GM12878 (cell line): ENCODE measurements around the gene MRPL16. TPM values are rescaled to one million over a fixed set of nuclear protein-coding genes. Genes with fewer than 3 reads are reported as not detected.

ENCODE experiments used
- ATAC-seq: fragments of 200-7000 bp; cut with Tn5 transposase; 3 replicates; pipeline ENCODE4 v1.9.1; 2020; ENCODE audit warnings: mild to moderate bottlenecking, moderate library complexity
- BruUV-seq: library from RNA; stranded (reverse); fragments of 400-500 nt; replicated peaks from 2 replicates; lab custom pipeline; 2021; lab: Mats Ljungman, UMichigan
- CTCF ChIA-PET: fragments of 300-600 bp; sonication (Branson Sonifier 250); formaldehyde crosslinking; extraction: SDS; loops from one replicate; lab custom pipeline; 2021; ENCODE audit warnings: inconsistent platforms; lab: Yijun Ruan, JAX
- POLR2A ChIA-PET: fragments of 350-600 bp; formaldehyde crosslinking; extraction: SDS; loops from one replicate; lab custom pipeline; 2021; ENCODE audit warnings: inconsistent platforms; lab: Charles Lee
- RAD21 ChIA-PET: fragments of 300-600 bp; sonication (Branson Sonifier 250); formaldehyde crosslinking; loops from one replicate; lab custom pipeline; 2023; ENCODE audit warnings: antibody characterized with exemption; ENCODE audit not compliant: unreplicated experiment; lab: Charles Lee
- SMC1A ChIA-PET: fragments of 300-600 bp; sonication (Branson Sonifier 250); formaldehyde crosslinking; loops from one replicate; lab custom pipeline; 2023; ENCODE audit not compliant: unreplicated experiment, uncharacterized antibody; lab: Charles Lee
- DNase-seq: peaks from one replicate; pipeline ENCODE4 v3.0.0-alpha.2; 2011; ENCODE audit warnings: low read depth, low spot score
- FAIRE-seq: peaks from 3 replicates; lab custom pipeline; 2011; peaks lifted over from hg19 to GRCh38; lab: Jason Lieb, UNC
- H2AFZ ChIP-seq: 2 replicates; pipeline ENCODE4 v1.6.0; 2011; ENCODE audit warnings: low read depth, low read length, control low read depth; ENCODE audit not compliant: control insufficient read depth
- H3K27ac ChIP-seq: 2 replicates; pipeline ENCODE4 v1.5.1; 2011; ENCODE audit warnings: control low read depth; ENCODE audit not compliant: control insufficient read depth, insufficient read depth
- H3K27me3 ChIP-seq, 2 experiments: replicated peaks in 1 of 2; 2 replicates each; pipeline versions ENCODE4 v1.6.0 to v1.6.1; 2011; ENCODE audit warnings: low read length in 1 of 2; ENCODE audit not compliant: control insufficient read depth in 2 of 2, insufficient read depth in 2 of 2
- H3K36me3 ChIP-seq, 2 experiments: 2 replicates each; pipeline ENCODE4 v1.5.1; 2011; ENCODE audit warnings: low read length in 1 of 2; ENCODE audit not compliant: control insufficient read depth in 2 of 2, insufficient read depth in 2 of 2
- H3K4me1 ChIP-seq: 2 replicates; pipeline ENCODE4 v1.6.1; 2011; ENCODE audit warnings: mild to moderate bottlenecking, low read length, moderate library complexity, mixed read lengths; ENCODE audit not compliant: control insufficient read depth, insufficient read depth
- H3K4me2 ChIP-seq: 2 replicates; pipeline ENCODE4 v1.6.0; 2011; ENCODE audit warnings: control low read depth; ENCODE audit not compliant: control insufficient read depth, insufficient read depth
- H3K4me3 ChIP-seq: fragments of 200-600 bp; sonication (generic); 2 replicates; pipeline ENCODE4 v1.5.1; 2016
- H3K79me2 ChIP-seq: 2 replicates; pipeline ENCODE4 v1.6.0; 2011; ENCODE audit warnings: low read length; ENCODE audit not compliant: control insufficient read depth, insufficient read depth
- H3K9ac ChIP-seq: 2 replicates; pipeline ENCODE4 v1.8.0; 2011; ENCODE audit warnings: low read length, control low read depth, mixed read lengths; ENCODE audit not compliant: control insufficient read depth, insufficient read depth
- H3K9me3 ChIP-seq: replicated peaks from 3 replicates; pipeline ENCODE4 v1.5.1; 2011; ENCODE audit warnings: mild to moderate bottlenecking, low read length; ENCODE audit not compliant: control insufficient read depth, insufficient read depth
- H4K20me1 ChIP-seq: 2 replicates; pipeline ENCODE4 v1.6.0; 2011; ENCODE audit not compliant: control insufficient read depth, insufficient read depth
- ATF3 ChIP-seq: IDR thresholded peaks from 2 replicates; pipeline ENCODE4 v1.6.1; 2011; ENCODE audit warnings: low read depth, mild to moderate bottlenecking, low read length, moderate library complexity, borderline replicate concordance; ENCODE audit errors: extremely low read depth
- IRF3 ChIP-seq: fragments of 450-650 bp; IDR thresholded peaks from 2 replicates; pipeline ENCODE4 v1.6.1; 2014; ENCODE audit warnings: mild to moderate bottlenecking
- IRF5 ChIP-seq: fragments of 450-650 bp; IDR thresholded peaks from 2 replicates; pipeline ENCODE4 v1.6.1; 2017; ENCODE audit warnings: borderline replicate concordance
- MYC ChIP-seq: IDR thresholded peaks from 2 replicates; pipeline ENCODE4 v1.6.1; 2011; ENCODE audit warnings: mild to moderate bottlenecking, low read length, moderate library complexity, inconsistent platforms; ENCODE audit not compliant: insufficient read depth, insufficient replicate concordance, insufficient read length, severe bottlenecking
- SPI1 ChIP-seq: IDR thresholded peaks from 2 replicates; pipeline ENCODE4 v1.6.1; 2011; ENCODE audit warnings: low read depth, mild to moderate bottlenecking, low read length, moderate library complexity, borderline replicate concordance; ENCODE audit not compliant: insufficient read depth
- SRF ChIP-seq, 2 experiments: IDR thresholded peaks; 2 replicates each; pipeline ENCODE4 v1.6.1; 2011; ENCODE audit warnings: low read depth in 2 of 2, low read length in 2 of 2, mild to moderate bottlenecking in 1 of 2, moderate library complexity in 1 of 2
- WGBS: methylation state at CpG from one replicate; pipeline ENCODE4 v1.1.6; 2016; ENCODE audit warnings: low lambda C conversion rate; ENCODE audit not compliant: insufficient replicate concordance, insufficient coverage; ENCODE audit errors: missing lambda C conversion rate; 5-methylcytosine and 5-hydroxymethylcytosine counted together
- in situ Hi-C: fragments of 300-500 bp; cut with MboI; formaldehyde crosslinking; loops from 9 replicates; pipeline ENCODE4 v1.14.3; 2018; ENCODE audit warnings: mixed read lengths
- intact Hi-C: fragments of 100-400 bp; cut with micrococcal nuclease; formaldehyde crosslinking; loops from one replicate; pipeline ENCODE4 v1.14.2; 2022; ENCODE audit not compliant: unreplicated experiment
- polyA plus RNA-seq, 11 experiments: library from polyadenylated mRNA; depleted of rRNA in 4 of 11; unstranded in 6 of 11; stranded (reverse) in 5 of 11; fragments of >200 nt; fragmentation: Nextera tagmentation in 4 of 11; fragmentation: Illumina TruSeq in 1 of 11; extraction: Ambion mirVana in 4 of 11; extraction: Trizol in 1 of 11; gene quantifications; 1 replicate in 1 of 11; 2 replicates in 10 of 11; pipeline versions ENCODE4 v1.2.1 to v1.2.3, GENCODE V29; 2011 to 2016; ENCODE audit warnings: inconsistent platforms in 2 of 11, missing spikeins in 2 of 11, low read depth in 1 of 11
- total RNA-seq, 4 experiments: library from RNA; depleted of rRNA in 3 of 4; stranded (reverse); fragments of >200 nt in 3 of 4; fragmentation: Illumina TruSeq in 1 of 4; extraction: Trizol in 1 of 4; gene quantifications; 2 replicates each; pipeline versions ENCODE4 v1.2.1 to v1.2.3, GENCODE V29; 2013 to 2021

The MRPL16 gene
- total and polyA plus RNA-seq, 10 of the 15 experiments (the other 5 are each of a cell fraction or from before 2014, with no cell fraction given), result 38.2 to 167 (median 106) TPM

- Histone ChIP-seq H4K20me1 (no peaks in the 10 kb centered on the region), H3K9ac (no peak overlapping the region), H3K4me1 (no peaks in the 10 kb centered on the region), H2AFZ (no peak overlapping the region), H3K27ac (no peak overlapping the region), H3K9me3 (no peaks in the 10 kb centered on the region), H3K79me2 (no peaks in the 10 kb centered on the region), H3K4me2 (no peak overlapping the region), H3K27me3 (peaks cover 0 to 3% of the 10 kb centered on the region in 2 experiments; a peak in 1 of 4 replicates), H3K4me3 (no peak overlapping the region), H3K36me3 (no peaks in the 10 kb centered on the region)
- BruUV-seq, result no TSS peak
- DNase-seq, result no peak
- TF ChIP-seq SPI1 (peak; percentile 25; the same call in 1 of the 2 replicates), IRF3 (no peak), SRF (IDR thresholded peaks at IDR 0.05; ENCODE audit: low read depth in 2 of 2, low read length in 2 of 2) (no peak), ATF3 (no peak), MYC (no peak), IRF5 (no peak)
- in situ Hi-C loops, result no loop called here
- POLR2A ChIA-PET, result no interaction called here
- SMC1A ChIA-PET, result no interaction called here
- 49% methylated on average over 4 of the region's 4 CpGs for WGBS
- RAD21 ChIA-PET, result interaction anchor here (0.8 kb wide), 1 partner anchor 228 kb away, joined by 4 read pairs; no protein-coding TSS in a partner anchor
- intact Hi-C loops, result no loop called here
- no peak for FAIRE-seq
- CTCF ChIA-PET, result no interaction called here
- no peak for ATAC-seq
These were observed 45.4 kb downstream of the MRPL16 start for GRCh38 chr11:59765068-59765735.
